H1 (cell line): ENCODE measurements around the gene CDK8. TPM values are rescaled to one million over a fixed set of nuclear protein-coding genes. Genes with fewer than 3 reads are reported as not detected.

Source experiments
- CTCF ChIA-PET: fragments of 300-600 bp; sonication (Branson Sonifier 250); formaldehyde crosslinking; loops from one replicate; lab custom pipeline; 2021; ENCODE audit not compliant: partially characterized antibody; lab: Charles Lee
- POLR2A ChIA-PET: fragments of 300-600 bp; sonication (Branson Sonifier 250); formaldehyde crosslinking; loops from one replicate; lab custom pipeline; 2021; ENCODE audit warnings: inconsistent platforms; ENCODE audit not compliant: partially characterized antibody; lab: Charles Lee
- DNase-seq, 2 experiments: peaks; one replicate each; pipeline versions ENCODE4 v3.0.0 to v3.0.0-alpha.2; 2010 to 2022; ENCODE audit warnings: low spot score in 2 of 2, low read depth in 1 of 2, mixed read lengths in 1 of 2
- FAIRE-seq: peaks from 2 replicates; lab custom pipeline; 2011; peaks lifted over from hg19 to GRCh38; lab: Jason Lieb, UNC
- H2AFZ ChIP-seq: 2 replicates; pipeline ENCODE4 v1.8.1; 2012; ENCODE audit warnings: low read length, inconsistent platforms
- H2AK5ac ChIP-seq: 2 replicates; pipeline ENCODE4 v1.6.1; 2013; ENCODE audit warnings: low read depth, low read length
- H2BK120ac ChIP-seq: replicated peaks from 2 replicates; pipeline ENCODE3; 2013; ENCODE audit warnings: low read depth, low read length, inconsistent platforms
- H2BK12ac ChIP-seq: 2 replicates; pipeline ENCODE4 v1.6.1; 2013; ENCODE audit warnings: low read depth, low read length
- H2BK15ac ChIP-seq: 2 replicates; pipeline ENCODE4 v1.6.1; 2013; ENCODE audit warnings: low read length
- H2BK20ac ChIP-seq: 2 replicates; pipeline ENCODE4 v1.6.1; 2013; ENCODE audit warnings: low read length
- H2BK5ac ChIP-seq: 2 replicates; pipeline ENCODE4 v1.6.1; 2013; ENCODE audit warnings: low read depth, low read length
- H3K14ac ChIP-seq: 2 replicates; pipeline ENCODE4 v1.6.1; 2013; ENCODE audit warnings: inconsistent platforms; ENCODE audit not compliant: insufficient read length
- H3K18ac ChIP-seq: 2 replicates; pipeline ENCODE4 v1.6.1; 2013; ENCODE audit warnings: low read length; ENCODE audit errors: extremely low read depth
- H3K23ac ChIP-seq: 2 replicates; pipeline ENCODE4 v1.6.1; 2013; ENCODE audit warnings: inconsistent platforms; ENCODE audit not compliant: insufficient read length
- H3K23me2 ChIP-seq: 2 replicates; pipeline ENCODE4 v1.6.1; 2013; ENCODE audit warnings: low read depth, low read length
- H3K27ac ChIP-seq: 2 replicates; pipeline ENCODE4 v1.6.1; 2011; ENCODE audit warnings: low read depth, low read length, inconsistent platforms
- H3K27me3 ChIP-seq, 4 experiments: replicated peaks in 1 of 4; 1 replicate in 1 of 4; 2 replicates in 3 of 4; pipeline versions ENCODE4 v1.6.1 to v1.8.1; 2011 to 2013; ENCODE audit warnings: low read length in 3 of 4, mild to moderate bottlenecking in 3 of 4, inconsistent platforms in 2 of 4, mixed read lengths in 2 of 4, moderate library complexity in 1 of 4; ENCODE audit not compliant: control insufficient read depth in 3 of 4, insufficient read depth in 3 of 4; ENCODE audit errors: extremely low read depth in 1 of 4
- H3K36me3 ChIP-seq, 4 experiments: 2 replicates each; pipeline versions ENCODE4 v1.6.1 to v1.8.1; 2011 to 2013; ENCODE audit warnings: mild to moderate bottlenecking in 4 of 4, low read length in 3 of 4, moderate library complexity in 2 of 4, control low read depth in 1 of 4, inconsistent platforms in 1 of 4; ENCODE audit not compliant: insufficient read depth in 4 of 4, control insufficient read depth in 2 of 4
- H3K4ac ChIP-seq: replicated peaks from 2 replicates; pipeline ENCODE3; 2013; ENCODE audit warnings: low read length, low read depth, mixed read lengths, inconsistent platforms; ENCODE audit not compliant: insufficient read length
- H3K4me1 ChIP-seq, 4 experiments: replicated peaks in 1 of 4; 1 replicate in 1 of 4; 2 replicates in 3 of 4; pipeline versions ENCODE4 v1.6.1 to v1.8.1; 2011 to 2013; ENCODE audit warnings: low read length in 3 of 4, inconsistent platforms in 2 of 4, mixed read lengths in 1 of 4; ENCODE audit not compliant: insufficient read depth in 4 of 4, control insufficient read depth in 3 of 4
- H3K4me2 ChIP-seq, 2 experiments: 2 replicates each; pipeline versions ENCODE4 v1.6.1 to v1.8.1; 2011 to 2013; ENCODE audit warnings: low read depth in 2 of 2, low read length in 2 of 2, control low read depth in 1 of 2, inconsistent platforms in 1 of 2, mild to moderate bottlenecking in 1 of 2; ENCODE audit not compliant: insufficient read depth in 1 of 2
- H3K4me3 ChIP-seq, 4 experiments: fragments of 200-600, 300-600 bp in 1 of 4; sonication (generic), shearing (Covaris generic), sonication (Bioruptor Twin) in 1 of 4; 2 replicates each; pipeline versions ENCODE4 v1.5.1 to v1.8.1; 2011 to 2016; ENCODE audit warnings: low read length in 4 of 4, low read depth in 3 of 4, control low read depth in 2 of 4, inconsistent platforms in 2 of 4, mild to moderate bottlenecking in 2 of 4, mixed read lengths in 1 of 4, moderate library complexity in 1 of 4; ENCODE audit not compliant: insufficient read depth in 2 of 4; ENCODE audit errors: extremely low read depth in 1 of 4
- H3K56ac ChIP-seq: replicated peaks from 2 replicates; pipeline ENCODE3; 2013; ENCODE audit warnings: low read depth, mild to moderate bottlenecking, mixed read lengths, low read length, inconsistent platforms; ENCODE audit not compliant: insufficient read length
- H3K79me1 ChIP-seq: 2 replicates; pipeline ENCODE4 v1.6.1; 2013; ENCODE audit warnings: low read depth, low read length, control low read depth
- H3K79me2 ChIP-seq, 2 experiments: 2 replicates each; pipeline versions ENCODE4 v1.6.1 to v1.8.1; 2012 to 2013; ENCODE audit warnings: low read length in 2 of 2, mild to moderate bottlenecking in 2 of 2, inconsistent platforms in 1 of 2; ENCODE audit not compliant: insufficient read depth in 2 of 2, control insufficient read depth in 1 of 2
- H3K9ac ChIP-seq, 4 experiments: replicated peaks in 1 of 4; 1 replicate in 1 of 4; 2 replicates in 3 of 4; pipeline versions ENCODE4 v1.6.1 to v1.8.1; 2011 to 2013; ENCODE audit warnings: low read depth in 3 of 4, low read length in 3 of 4, control low read depth in 2 of 4, mild to moderate bottlenecking in 2 of 4, moderate library complexity in 2 of 4, inconsistent platforms in 1 of 4; ENCODE audit errors: extremely low read depth in 1 of 4
- H3K9me3 ChIP-seq, 2 experiments: 2 replicates each; pipeline versions ENCODE4 v1.6.1 to v1.8.1; 2012 to 2013; ENCODE audit warnings: mild to moderate bottlenecking in 2 of 2, moderate library complexity in 2 of 2, control low read depth in 1 of 2, inconsistent platforms in 1 of 2, low read depth in 1 of 2, low read length in 1 of 2, mixed read lengths in 1 of 2; ENCODE audit not compliant: insufficient read depth in 2 of 2
- H4K20me1 ChIP-seq, 2 experiments: replicated peaks in 1 of 2; 2 replicates each; pipeline versions ENCODE3 to v1.8.1; 2011 to 2013; ENCODE audit warnings: inconsistent platforms in 2 of 2, low read length in 2 of 2, mild to moderate bottlenecking in 1 of 2; ENCODE audit not compliant: insufficient read depth in 2 of 2, control insufficient read depth in 1 of 2
- H4K5ac ChIP-seq: 2 replicates; pipeline ENCODE4 v1.6.1; 2013; ENCODE audit warnings: low read length, low read depth, mixed read lengths, inconsistent platforms; ENCODE audit not compliant: insufficient read length
- H4K8ac ChIP-seq: 2 replicates; pipeline ENCODE4 v1.8.0; 2013; ENCODE audit warnings: mild to moderate bottlenecking, moderate library complexity, low read length, inconsistent platforms; ENCODE audit not compliant: insufficient read depth; ENCODE audit errors: extremely low read depth
- H4K91ac ChIP-seq: replicated peaks from 2 replicates; pipeline ENCODE3; 2013; ENCODE audit warnings: low read length, mixed read lengths, inconsistent platforms; ENCODE audit not compliant: insufficient read length
- EGR1 ChIP-seq: IDR thresholded peaks from 2 replicates; pipeline ENCODE4 v1.6.1; 2011; ENCODE audit warnings: low read depth, low read length, borderline replicate concordance
- EP300 ChIP-seq, 2 experiments: IDR thresholded peaks; 1 replicate in 1 of 2; 2 replicates in 1 of 2; pipeline ENCODE4 v1.6.1; 2011 to 2012; ENCODE audit warnings: low read depth in 2 of 2, low read length in 2 of 2, mild to moderate bottlenecking in 2 of 2, borderline replicate concordance in 1 of 2, inconsistent platforms in 1 of 2, moderate library complexity in 1 of 2
- WGBS, 2 experiments: shearing (Covaris generic) in 1 of 2; methylation state at CpG; one replicate each; pipeline versions ENCODE4 v1.1.6 to v1.1.7; 2013 to 2015; ENCODE audit warnings: low lambda C conversion rate in 2 of 2, mixed read lengths in 2 of 2, inconsistent platforms in 1 of 2, low coverage in 1 of 2, missing lambda C conversion rate in 1 of 2; ENCODE audit not compliant: insufficient replicate concordance in 2 of 2, insufficient coverage in 1 of 2, insufficient read length in 1 of 2; ENCODE audit errors: extremely low coverage in 1 of 2, missing lambda C conversion rate in 1 of 2; 5-methylcytosine and 5-hydroxymethylcytosine counted together
- polyA plus RNA-seq, 7 experiments: library from polyadenylated mRNA; depleted of rRNA in 3 of 7; stranded (reverse) in 5 of 7; unstranded in 2 of 7; fragments of >200 nt in 5 of 7; fragments of 200-250 nt in 2 of 7; gene quantifications; 1 replicate in 5 of 7; 2 replicates in 1 of 7; 4 replicates in 1 of 7; pipeline versions ENCODE4 v1.2.1 to v1.2.3, GENCODE V29; 2011 to 2013; ENCODE audit warnings: missing spikeins in 2 of 7, mixed read lengths in 2 of 7
- total RNA-seq: library from RNA; stranded (reverse); fragmentation: NEBNext Ultra II Directional; extraction: Animal tissue kit (Norgen Biotek cat#: 25700); gene quantifications from 2 replicates; pipeline ENCODE4 v1.2.1, GENCODE V29; 2021

CDK8 gene
- total and polyA plus RNA-seq, 2 of the 8 experiments (the other 6 are each of a cell fraction or from before 2014, with no cell fraction given), result 22.1 to 25.6 TPM

DNA sequence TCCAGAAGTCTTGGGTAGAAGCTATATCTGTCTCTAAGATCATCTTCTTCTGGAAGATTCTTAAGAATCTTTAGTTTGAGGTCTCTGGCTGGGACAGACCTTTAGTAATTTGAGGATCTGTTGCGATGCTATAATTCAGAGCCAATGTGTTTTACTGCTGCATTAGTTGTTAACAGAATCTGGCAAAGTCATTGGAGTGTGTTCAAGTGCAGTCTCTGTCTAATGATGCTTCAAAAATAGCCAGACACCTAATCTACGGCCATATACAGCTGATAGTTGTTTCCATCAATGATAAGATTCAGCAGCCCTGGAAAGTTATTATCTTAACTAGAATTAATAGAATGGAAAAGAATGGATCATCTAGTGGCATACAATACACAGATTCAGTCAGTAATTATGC, 72.6 kb downstream of the CDK8 start:
- H3K79me2 ChIP-seq, result peaks cover 6 to 92% of the 10 kb centered on the region in 2 experiments; a peak in 3 of 4 replicates

More for the DNA sequence above, 72.6 kb downstream of the CDK8 start:
- no peak overlapping the region for H3K56ac ChIP-seq
- H3K4me1 ChIP-seq, result 0 out of 7 replicates have a peak, but pooled peaks cover 0 to 6% (median 0%) of the 10 kb centered on the region in 4 experiments
- no peak overlapping the region for H3K23ac ChIP-seq
- no peak overlapping the region for H2AK5ac ChIP-seq
- H4K91ac ChIP-seq, result no peak overlapping the region
- no peak overlapping the region for H2BK120ac ChIP-seq
- no peak overlapping the region for H2BK5ac ChIP-seq
- DNase-seq, result no peak
- no peak overlapping the region for H4K5ac ChIP-seq
- H3K36me3 ChIP-seq, result no peaks in the 10 kb centered on the region
- H3K4me3 ChIP-seq, result no peak overlapping the region
- H3K4ac ChIP-seq, result no peak overlapping the region
- H3K14ac ChIP-seq, result no peak overlapping the region
- H3K9ac ChIP-seq, result no peak overlapping the region
- H2BK12ac ChIP-seq, result no peak overlapping the region
- POLR2A ChIA-PET, result no interaction called here
- FAIRE-seq, result no peak
- no peaks in the 10 kb centered on the region for H3K27me3 ChIP-seq
- peaks cover 2 to 6% of the 10 kb centered on the region in 2 experiments for H4K20me1 ChIP-seq
- H3K9me3 ChIP-seq, result no peaks in the 10 kb centered on the region
- no peak overlapping the region for H3K18ac ChIP-seq
- H3K79me1 ChIP-seq, result peaks cover 3% of the 10 kb centered on the region; the same call in 1 of the 2 replicates
- no peak overlapping the region for H2BK20ac ChIP-seq
- H3K23me2 ChIP-seq, result no peaks in the 10 kb centered on the region
- no peak overlapping the region for H4K8ac ChIP-seq
- H3K4me2 ChIP-seq, result no peak overlapping the region
- H2AFZ ChIP-seq, result no peak overlapping the region
- TF ChIP-seq EP300 (IDR thresholded peaks at IDR 0.05; ENCODE audit: borderline replicate concordance in 1 of 2, low read depth in 2 of 2, low read length in 2 of 2), result no peak
- no peak for TF ChIP-seq EGR1
- 87% methylated on average over 2 of the region's 2 CpGs; no CpG with 5 or more reads in 1 of the 2 experiments for WGBS, 2 experiments
- H2BK15ac ChIP-seq, result no peak overlapping the region
- no peak overlapping the region for H3K27ac ChIP-seq
- CTCF ChIA-PET, result no interaction called here
